A549 (cell line): ENCODE results near the gene DNAJC8.

Experiments used
- CEBPB ChIP-seq, 2 experiments: fragments of >200 bp in 1 of 2; sonication (Bioruptor Twin) in 1 of 2; formaldehyde crosslinking in 1 of 2; IDR thresholded peaks; 2 replicates each; pipeline ENCODE4 v1.6.1; 2012 to 2016
- ELK1 ChIP-seq: fragments of 150-350 bp; IDR thresholded peaks from 2 replicates; pipeline ENCODE4 v1.6.1; 2014; ENCODE audit warnings: low read depth, mild to moderate bottlenecking, low read length
- POLR2A ChIP-seq: IDR thresholded peaks from 2 replicates; pipeline ENCODE4 v1.6.1; 2012; ENCODE audit warnings: mild to moderate bottlenecking, low read length

GRCh38 chr1:28281608-28282425 lies 49.0 kb upstream of the DNAJC8 start:
- TF ChIP-seq ELK1 (no peak), CEBPB (IDR thresholded peaks at IDR 0.05) (no peak), POLR2A (no peak)
